Bronchial epithelial cell (primary cell): ENCODE measurements around the gene KCNK1. TPM values are rescaled to one million over a fixed set of nuclear protein-coding genes. Genes with fewer than 3 reads are reported as not detected.

Experiments used
- DNase-seq: peaks from one replicate; pipeline ENCODE4 v3.0.0-alpha.2; 2010; ENCODE audit warnings: low read depth
- FAIRE-seq: peaks from 2 replicates; lab custom pipeline; 2011; peaks lifted over from hg19 to GRCh38; lab: Jason Lieb, UNC
- H3K27me3 ChIP-seq: 2 replicates; pipeline ENCODE4 v1.5.1; 2011; ENCODE audit warnings: low read length; ENCODE audit not compliant: control insufficient read depth, insufficient read depth
- H3K36me3 ChIP-seq: 2 replicates; pipeline ENCODE4 v1.5.1; 2011; ENCODE audit warnings: low read length; ENCODE audit not compliant: control insufficient read depth, insufficient read depth
- H3K4me3 ChIP-seq: 2 replicates; pipeline ENCODE4 v1.5.1; 2011; ENCODE audit warnings: mild to moderate bottlenecking, low read depth, low read length, control low read depth
- CTCF ChIP-seq: IDR thresholded peaks from 2 replicates; pipeline ENCODE4 v1.5.1; 2011; ENCODE audit warnings: mild to moderate bottlenecking, moderate library complexity, low read length, control low read depth, inconsistent platforms; ENCODE audit not compliant: insufficient read depth, severe bottlenecking
- total RNA-seq: library from RNA; depleted of rRNA; stranded (reverse); fragments of >200 nt; gene quantifications from 2 replicates; pipeline ENCODE4 v1.2.1, GENCODE V29; 2014

Gene KCNK1
- total RNA-seq, 1 donor from 2014 or later: 25.8 TPM

GRCh38 chr1:233624289-233624688, 10.4 kb downstream of the KCNK1 start:
- TF ChIP-seq CTCF: no peak
- no peak for FAIRE-seq
- H3K27me3 ChIP-seq: no peaks in the 10 kb centered on the region
- H3K36me3 ChIP-seq: peaks cover 3% of the 10 kb centered on the region
- H3K4me3 ChIP-seq: no peak overlapping the region
- no peak for DNase-seq

- Histone ChIP-seq H3K4me3 (no peak overlapping the region), H3K27me3 (no peaks in the 10 kb centered on the region), H3K36me3 (peaks cover 3% of the 10 kb centered on the region)
- FAIRE-seq (no peak), DNase-seq (no peak)
- TF ChIP-seq CTCF: no peak
Observed at GRCh38 chr1:233625087-233625486, 11.2 kb downstream of the KCNK1 start.

- Histone ChIP-seq H3K4me3 (no peak overlapping the region), H3K27me3 (no peaks in the 10 kb centered on the region), H3K36me3 (peaks cover 3% of the 10 kb centered on the region)
- FAIRE-seq (no peak), DNase-seq (no peak)
- no peak for TF ChIP-seq CTCF
Observed at GRCh38 chr1:233625510-233625981, 11.6 kb downstream of the KCNK1 start.

GRCh38 chr1:233627376-233627775, 13.5 kb downstream of the KCNK1 start:
- Histone ChIP-seq H3K36me3 (peaks cover 6% of the 10 kb centered on the region), H3K4me3 (no peak overlapping the region), H3K27me3 (no peaks in the 10 kb centered on the region)
- no peak for TF ChIP-seq CTCF
- no peak for FAIRE-seq
- DNase-seq: peak; percentile 64

GRCh38 chr1:233627823-233628222, 13.9 kb downstream of the KCNK1 start:
- no peak overlapping the region for H3K4me3 ChIP-seq
- H3K27me3 ChIP-seq: no peaks in the 10 kb centered on the region
- DNase-seq (peak; percentile 64), FAIRE-seq (no peak)
- TF ChIP-seq CTCF: no peak
- peaks cover 6% of the 10 kb centered on the region for H3K36me3 ChIP-seq

GRCh38 chr1:233629305-233629935, 15.5 kb downstream of the KCNK1 start:
- Histone ChIP-seq H3K27me3 (no peaks in the 10 kb centered on the region), H3K4me3 (no peak overlapping the region), H3K36me3 (peaks cover 3% of the 10 kb centered on the region)
- no peak for FAIRE-seq
- TF ChIP-seq CTCF: no peak
- DNase-seq: no peak
